AG04449 (cell line): ENCODE measurements around the gene BTC.

Source experiments
- CTCF ChIA-PET: fragments of 350-600 bp; formaldehyde crosslinking; extraction: SDS; loops from one replicate; lab custom pipeline; 2021; ENCODE audit warnings: antibody characterized with exemption; lab: Yijun Ruan, JAX
- POLR2A ChIA-PET: fragments of 400-600, 350-600 bp; formaldehyde crosslinking; extraction: SDS; loops from one replicate; lab custom pipeline; 2020; ENCODE audit warnings: antibody characterized with exemption, inconsistent platforms; lab: Yijun Ruan, JAX
- DNase-seq: peaks from one replicate; pipeline ENCODE4 v3.0.0-alpha.2; 2010; ENCODE audit warnings: low read depth, low spot score
- H3K4me3 ChIP-seq: 2 replicates; pipeline ENCODE4 v1.5.1; 2011; ENCODE audit warnings: low read depth, mild to moderate bottlenecking, control low read depth, low read length
- TF ChIP-seq, protein P1 (sequence below): IDR thresholded peaks from one replicate; pipeline ENCODE4 v1.5.1; 2011; ENCODE audit warnings: mild to moderate bottlenecking, moderate library complexity, low read length, control low read depth, inconsistent platforms; ENCODE audit not compliant: insufficient read depth; ENCODE audit errors: missing control alignments

BTC gene

DNA sequence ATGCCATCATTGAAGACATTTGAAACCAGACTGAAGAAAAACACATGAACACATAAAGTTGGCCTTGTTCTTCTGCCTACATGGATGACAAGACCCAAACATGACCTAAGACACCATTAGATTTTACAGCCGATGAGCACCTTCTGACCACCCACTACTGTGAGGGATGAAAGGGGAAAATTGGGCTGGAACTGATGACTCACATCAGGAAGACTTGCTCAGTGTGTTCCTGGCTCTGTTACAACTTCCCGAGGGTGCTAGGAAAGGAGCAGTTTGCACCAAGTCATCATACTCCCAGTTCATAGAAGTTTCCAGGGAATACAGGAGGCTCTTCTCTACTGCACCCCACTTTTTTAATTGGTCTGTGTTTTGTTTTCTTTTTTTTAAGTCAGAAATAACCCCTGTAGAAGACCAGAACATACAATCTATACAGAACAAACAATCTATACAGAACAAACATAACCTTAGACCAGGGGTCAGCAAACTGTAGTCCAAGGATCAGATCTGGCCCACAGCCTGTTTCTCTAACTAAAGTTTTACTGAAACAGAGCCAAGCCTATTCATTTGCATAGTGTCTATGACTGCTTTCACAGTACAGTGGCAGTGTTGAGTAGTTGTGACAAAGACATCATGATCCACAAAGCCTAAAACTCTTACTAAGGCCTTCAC lies 25.3 kb downstream of the BTC start:
- TF ChIP-seq, protein P1, sequence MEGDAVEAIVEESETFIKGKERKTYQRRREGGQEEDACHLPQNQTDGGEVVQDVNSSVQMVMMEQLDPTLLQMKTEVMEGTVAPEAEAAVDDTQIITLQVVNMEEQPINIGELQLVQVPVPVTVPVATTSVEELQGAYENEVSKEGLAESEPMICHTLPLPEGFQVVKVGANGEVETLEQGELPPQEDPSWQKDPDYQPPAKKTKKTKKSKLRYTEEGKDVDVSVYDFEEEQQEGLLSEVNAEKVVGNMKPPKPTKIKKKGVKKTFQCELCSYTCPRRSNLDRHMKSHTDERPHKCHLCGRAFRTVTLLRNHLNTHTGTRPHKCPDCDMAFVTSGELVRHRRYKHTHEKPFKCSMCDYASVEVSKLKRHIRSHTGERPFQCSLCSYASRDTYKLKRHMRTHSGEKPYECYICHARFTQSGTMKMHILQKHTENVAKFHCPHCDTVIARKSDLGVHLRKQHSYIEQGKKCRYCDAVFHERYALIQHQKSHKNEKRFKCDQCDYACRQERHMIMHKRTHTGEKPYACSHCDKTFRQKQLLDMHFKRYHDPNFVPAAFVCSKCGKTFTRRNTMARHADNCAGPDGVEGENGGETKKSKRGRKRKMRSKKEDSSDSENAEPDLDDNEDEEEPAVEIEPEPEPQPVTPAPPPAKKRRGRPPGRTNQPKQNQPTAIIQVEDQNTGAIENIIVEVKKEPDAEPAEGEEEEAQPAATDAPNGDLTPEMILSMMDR = no peak
- no peak for DNase-seq
- no peak overlapping the region for H3K4me3 ChIP-seq
- ChIA-PET POLR2A (no interaction called here), CTCF (no interaction called here)

DNA sequence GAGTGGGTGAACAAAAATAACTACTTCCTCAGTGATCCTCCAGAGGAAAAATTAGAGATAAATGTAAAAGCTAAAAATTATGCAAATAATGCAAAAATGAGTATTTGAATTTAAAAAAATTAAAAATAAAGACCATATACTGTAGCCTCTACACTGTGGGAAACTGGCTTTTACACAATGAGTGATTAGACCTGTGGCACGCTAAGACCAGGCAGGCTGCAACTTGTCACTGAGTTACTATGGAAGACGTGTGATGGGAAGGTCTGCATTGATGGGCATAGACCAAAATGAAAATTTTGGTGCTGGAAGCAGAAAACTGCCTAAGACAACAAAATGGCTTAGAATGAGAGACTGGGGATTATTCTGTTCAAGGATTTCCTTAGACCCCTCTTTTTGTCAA lies 30.2 kb downstream of the BTC start:
- TF ChIP-seq, protein P1 = no peak
- no peak overlapping the region for H3K4me3 ChIP-seq
- ChIA-PET CTCF (no interaction called here), POLR2A (no interaction called here)
- DNase-seq = no peak

DNA sequence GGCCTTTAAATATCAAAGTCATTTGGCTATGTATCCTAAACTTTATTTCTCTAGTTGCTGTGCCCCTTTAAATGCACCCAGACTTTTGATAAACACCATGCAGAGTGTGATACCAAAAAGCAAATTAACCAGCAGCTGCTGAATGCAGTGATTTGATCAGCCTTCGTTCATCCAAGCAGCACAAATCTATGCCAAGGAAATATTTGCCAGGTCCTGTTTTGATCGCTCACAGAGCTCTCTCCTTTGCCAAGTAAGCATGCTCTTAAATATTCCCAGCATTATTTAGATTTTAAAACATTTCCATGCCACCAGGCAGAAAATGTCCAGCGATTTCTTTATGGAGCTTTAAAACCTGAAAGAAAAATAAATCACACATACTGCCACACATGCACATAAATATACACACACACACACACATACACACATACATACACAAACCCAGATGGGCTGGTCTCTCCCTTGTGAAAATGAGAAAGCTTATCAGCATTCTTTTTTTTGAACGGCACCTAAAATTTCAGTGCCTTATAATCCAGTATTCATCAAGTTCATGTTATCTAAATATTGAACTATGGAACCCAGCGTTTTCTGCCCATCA lies 35.7 kb downstream of the BTC start:
- DNase-seq = no peak
- POLR2A ChIA-PET = no interaction called here
- no peak overlapping the region for H3K4me3 ChIP-seq
- CTCF ChIA-PET = no interaction called here
- TF ChIP-seq, protein P1 = no peak

DNA sequence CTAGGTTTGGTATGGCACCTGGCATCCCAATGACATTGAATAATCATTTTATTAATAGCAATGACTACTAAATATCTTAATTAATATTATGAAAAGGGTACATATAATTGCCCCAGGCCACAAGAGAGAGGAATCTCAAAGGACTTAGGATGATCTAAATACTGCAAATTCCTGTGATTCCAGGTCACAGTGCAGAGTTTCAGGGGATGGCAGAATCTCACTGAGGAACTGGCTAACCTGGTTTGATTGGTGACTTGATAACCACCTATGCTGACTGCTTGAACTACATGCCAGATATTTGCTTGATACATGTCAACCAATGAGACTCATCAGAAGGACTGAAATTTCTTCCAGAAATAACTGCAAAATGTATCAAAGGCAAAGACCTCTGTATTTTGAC lies 37.2 kb downstream of the BTC start:
- H3K4me3 ChIP-seq = no peak overlapping the region
- POLR2A ChIA-PET = no interaction called here
- CTCF ChIA-PET = no interaction called here
- no peak for DNase-seq
- TF ChIP-seq, protein P1 = no peak

DNA sequence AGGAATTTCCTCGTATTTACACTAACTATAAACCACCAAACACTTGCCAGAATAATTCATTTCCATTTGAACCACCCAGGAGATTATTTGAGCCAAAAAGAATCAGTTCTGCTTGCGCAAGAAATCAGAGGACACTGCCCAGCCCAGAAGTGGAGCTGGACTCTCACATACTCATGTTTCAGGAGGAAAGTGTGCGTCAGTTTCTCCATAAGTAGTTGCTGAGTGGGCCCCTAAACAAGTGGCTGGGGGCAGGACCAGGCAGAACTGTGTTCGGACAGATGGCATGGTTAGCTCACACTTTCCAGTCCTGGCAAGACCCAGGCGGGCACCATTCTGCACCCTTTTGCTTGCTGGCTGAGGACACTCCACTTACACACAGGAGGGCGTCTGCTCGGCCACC lies 38.8 kb downstream of the BTC start:
- CTCF ChIA-PET = no interaction called here
- no peak overlapping the region for H3K4me3 ChIP-seq
- TF ChIP-seq, protein P1 = no peak
- POLR2A ChIA-PET = no interaction called here
- no peak for DNase-seq

DNA sequence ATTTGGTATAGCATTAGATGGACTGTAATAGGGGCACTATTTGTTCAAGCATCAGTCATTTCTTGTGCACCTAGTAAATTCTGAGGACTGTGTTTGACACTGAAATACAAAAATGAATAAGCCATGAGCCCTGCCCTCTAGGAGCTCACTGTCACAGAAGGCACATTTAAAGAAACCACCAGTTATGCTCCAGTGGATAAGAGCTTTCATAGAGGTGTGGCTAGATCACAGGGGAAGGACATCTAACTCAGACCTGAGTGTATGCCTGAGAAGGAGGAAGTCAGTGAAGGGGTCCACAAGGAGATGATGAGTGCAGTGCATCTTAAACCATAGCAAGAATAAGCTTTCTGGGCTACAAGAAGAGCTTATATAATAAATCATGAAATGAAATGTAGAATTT lies 40.1 kb downstream of the BTC start:
- TF ChIP-seq, protein P1 = no peak
- H3K4me3 ChIP-seq = no peak overlapping the region
- POLR2A ChIA-PET = no interaction called here
- CTCF ChIA-PET = no interaction called here
- DNase-seq = no peak
